NCI-H1436 treated with DMSO at 0.1 percent for 48 hours (cell line): Measurements from ENCODE around the gene WDR76.
A peak's percentile ranks its signal among the peaks of the same experiment; 100 is the strongest.
"Not testable (repeated sequence)": the region's sequence is repeated elsewhere in the genome, so short reads cannot be mapped to it uniquely, and the experiment has no call there.

Experiments
- DNase-seq: peaks from one replicate; lab custom pipeline; 2025; lab: John Stamatoyannopoulos, UW

The WDR76 gene

DNA sequence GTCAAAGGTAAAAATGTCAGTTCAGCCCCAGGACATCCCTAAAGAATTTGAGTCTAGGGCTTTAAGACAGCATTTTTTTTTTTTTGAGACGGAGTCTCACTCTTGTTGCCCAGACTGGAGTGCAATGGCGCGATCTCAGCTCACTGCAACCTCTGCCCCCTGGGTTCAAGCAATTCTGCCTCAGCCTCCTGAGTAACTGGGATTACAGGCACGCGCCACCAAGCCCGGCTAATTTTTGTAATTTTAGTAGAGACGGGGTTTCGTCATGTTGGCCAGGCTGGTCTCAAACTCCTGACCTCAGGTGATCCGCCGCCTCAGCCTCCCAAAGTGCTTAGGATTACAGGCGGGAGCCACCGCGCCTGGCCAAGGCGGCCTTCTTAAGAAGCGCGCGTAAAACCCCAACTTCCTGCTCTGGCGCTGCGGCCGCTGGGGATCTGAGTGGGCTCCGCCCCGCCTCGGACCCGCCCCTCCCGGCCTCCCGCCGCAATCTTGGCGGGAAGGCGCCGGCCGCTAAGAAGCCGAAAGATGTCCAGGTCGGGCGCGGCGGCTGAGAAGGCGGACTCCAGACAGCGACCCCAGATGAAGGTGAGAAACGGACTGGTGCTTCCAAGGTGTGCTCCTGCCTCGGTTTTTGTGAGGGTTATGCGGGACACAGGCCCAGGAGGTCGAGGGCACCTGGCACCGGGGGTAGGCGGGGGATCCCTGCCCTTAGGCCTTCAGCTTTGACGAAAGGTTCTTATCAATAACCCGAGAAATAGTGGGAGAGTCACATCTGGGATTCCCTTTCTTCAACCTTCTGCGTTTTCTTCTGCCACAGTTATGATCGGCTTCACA, at the start of gene WDR76:
Gene WDR76 (plus strand): TSS at position 495 of the 834 bp plus-strand sequence. CDS start 31 bp downstream, at position 526.
- peak; percentile 66 for DNase-seq

DNA sequence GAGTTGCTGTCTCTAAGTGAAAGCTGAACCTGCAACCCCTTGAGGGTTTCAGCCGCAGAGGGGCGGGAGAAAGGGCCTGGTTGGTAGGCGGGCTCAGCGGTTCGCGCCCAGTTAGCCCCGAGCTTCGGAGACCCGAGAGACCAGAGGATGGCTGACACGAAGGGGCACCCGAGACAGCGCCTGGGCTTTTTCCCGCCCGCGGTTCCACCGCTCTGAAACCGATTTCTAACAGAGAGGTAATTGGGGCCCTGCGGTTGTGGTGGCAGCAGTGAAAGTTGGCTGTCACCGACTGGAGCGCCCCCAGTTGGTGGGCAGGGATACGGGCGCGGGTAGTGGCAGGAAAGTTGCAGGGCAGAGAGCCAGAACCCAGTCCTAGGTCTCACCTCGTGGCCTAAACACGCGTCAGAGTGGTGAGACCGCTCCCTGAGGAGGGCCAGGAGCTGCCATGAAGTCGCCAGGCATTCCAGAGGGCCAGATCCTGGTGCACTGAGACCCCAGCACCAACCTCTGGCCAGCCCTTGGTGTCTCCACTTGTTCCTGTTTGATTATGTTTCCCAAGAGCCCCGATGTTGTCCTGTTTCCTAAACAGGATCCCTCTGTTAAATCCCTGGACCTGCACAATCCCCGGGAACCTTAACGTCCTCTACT, 49.4 kb upstream of the WDR76 start:
- peak; percentile 30 for DNase-seq

DNA sequence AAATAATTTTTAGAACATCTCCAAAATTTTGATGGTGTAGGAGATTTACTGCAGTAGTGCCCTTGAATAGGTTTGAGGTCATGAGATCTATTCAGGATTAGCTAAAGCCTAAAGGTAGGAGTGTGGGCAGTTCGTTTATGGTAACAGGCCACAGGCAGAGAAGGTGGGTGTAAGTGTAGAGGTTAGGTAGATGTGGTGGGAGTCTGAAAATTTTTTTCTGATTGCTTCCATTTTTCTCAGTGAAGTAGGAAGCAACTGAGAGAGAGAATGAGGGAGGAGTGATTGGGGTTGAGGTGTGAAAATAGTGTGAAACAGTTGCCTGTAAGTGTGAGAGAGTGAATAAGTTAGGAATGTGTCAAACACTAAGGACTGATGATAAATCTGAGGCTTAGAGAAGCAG, 47.8 kb upstream of the WDR76 start:
- DNase-seq, result no peak

DNA sequence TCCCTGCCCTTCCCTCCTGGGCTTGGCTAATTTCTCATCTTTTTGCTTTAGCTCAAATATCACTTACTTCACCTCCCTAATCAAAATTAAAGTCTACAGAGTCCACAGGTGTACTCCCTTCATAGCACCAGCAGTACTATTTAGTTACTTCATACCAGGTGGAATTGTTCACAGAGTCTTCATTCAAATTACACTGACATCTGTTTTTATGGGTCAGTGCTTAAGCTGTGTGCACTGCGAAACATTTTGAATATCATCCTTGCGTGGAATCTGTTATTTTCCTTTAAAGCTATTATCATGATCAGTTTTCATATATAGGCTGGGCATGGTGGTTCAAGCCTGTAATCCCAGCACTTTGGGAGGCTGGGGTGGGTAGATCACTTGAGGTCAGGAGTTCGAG, 37.4 kb upstream of the WDR76 start:
- no peak for DNase-seq

DNA sequence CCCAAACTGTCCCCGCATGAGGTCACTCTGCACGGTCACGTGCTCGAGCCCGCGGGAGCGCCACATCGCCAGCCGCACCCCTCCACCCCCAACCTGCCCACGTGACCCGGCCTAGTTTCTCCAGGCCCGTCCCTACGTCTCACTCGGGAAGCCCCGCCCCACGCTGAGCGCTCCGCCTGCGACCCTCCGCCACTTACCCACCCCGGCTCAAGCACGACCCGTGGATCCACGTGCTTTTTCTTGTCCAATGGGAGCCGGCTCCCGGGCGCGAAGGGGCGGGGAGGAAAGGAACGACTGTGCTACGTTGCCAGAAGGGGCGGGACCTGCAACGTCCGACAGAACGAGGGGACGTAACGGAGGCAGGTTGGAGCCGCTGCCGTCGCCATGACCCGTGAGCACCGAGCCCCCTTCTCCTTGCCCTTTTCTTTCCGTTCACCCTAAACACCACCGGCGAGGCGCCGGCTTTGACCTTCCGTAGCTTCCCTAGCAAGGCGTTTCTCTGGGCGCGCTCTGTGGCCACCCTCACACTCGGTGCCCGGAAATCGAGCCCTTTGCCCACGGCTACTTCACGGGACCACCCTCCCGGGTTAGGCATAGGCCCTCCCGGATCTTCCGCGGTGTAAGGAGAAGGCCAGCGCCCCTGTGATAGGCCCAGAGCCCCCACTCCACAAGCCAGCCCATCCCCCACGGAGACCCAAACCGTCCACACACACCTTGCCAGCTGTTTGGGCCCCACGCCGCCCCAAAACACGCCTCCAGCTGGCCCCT, 34.6 kb upstream of the WDR76 start, which contains the start of gene SERF2:
Gene SERF2 (plus strand): TSS at position 328 of the 768 bp plus-strand sequence. CDS start 57 bp downstream, at position 385.
- peak; percentile 90 for DNase-seq

DNA sequence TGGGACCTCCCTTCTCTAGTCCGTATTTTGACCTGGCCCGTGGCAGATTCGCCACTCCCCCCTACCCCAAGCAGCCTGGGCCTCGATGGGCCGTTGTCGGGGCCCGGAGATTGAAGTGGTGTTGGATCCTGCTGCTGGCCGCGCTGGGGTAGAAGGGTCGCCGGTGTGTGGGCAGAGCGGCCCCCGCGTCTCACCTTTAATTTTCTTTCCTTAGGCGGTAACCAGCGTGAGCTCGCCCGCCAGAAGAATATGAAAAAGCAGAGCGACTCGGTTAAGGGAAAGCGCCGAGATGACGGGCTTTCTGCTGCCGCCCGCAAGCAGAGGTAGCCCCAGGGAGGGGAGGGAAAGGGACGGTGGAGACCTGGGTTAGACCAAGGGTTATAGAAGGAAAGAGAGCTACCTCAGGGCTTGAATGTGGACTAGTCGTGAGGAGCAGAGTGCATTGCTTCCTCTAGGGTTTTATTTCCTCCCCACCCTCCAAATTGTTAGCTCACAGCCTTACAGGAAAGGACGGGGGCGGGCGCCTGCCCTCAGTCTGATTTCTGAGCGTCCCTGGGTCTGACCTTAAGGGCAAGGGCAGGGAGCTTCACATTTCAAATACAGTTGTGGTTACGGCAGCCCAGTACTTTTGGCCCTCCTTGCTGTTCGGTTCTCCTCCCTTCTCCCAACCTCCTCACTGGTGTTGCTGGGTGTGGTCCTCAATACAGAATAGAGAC, 33.9 kb upstream of the WDR76 start:
- DNase-seq, result no peak

DNA sequence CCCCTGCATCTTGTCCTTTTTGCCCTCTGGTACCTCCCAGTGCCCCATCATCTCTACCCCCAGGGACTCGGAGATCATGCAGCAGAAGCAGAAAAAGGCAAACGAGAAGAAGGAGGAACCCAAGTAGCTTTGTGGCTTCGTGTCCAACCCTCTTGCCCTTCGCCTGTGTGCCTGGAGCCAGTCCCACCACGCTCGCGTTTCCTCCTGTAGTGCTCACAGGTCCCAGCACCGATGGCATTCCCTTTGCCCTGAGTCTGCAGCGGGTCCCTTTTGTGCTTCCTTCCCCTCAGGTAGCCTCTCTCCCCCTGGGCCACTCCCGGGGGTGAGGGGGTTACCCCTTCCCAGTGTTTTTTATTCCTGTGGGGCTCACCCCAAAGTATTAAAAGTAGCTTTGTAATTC, 33.2 kb upstream of the WDR76 start:
- no peak for DNase-seq

DNA sequence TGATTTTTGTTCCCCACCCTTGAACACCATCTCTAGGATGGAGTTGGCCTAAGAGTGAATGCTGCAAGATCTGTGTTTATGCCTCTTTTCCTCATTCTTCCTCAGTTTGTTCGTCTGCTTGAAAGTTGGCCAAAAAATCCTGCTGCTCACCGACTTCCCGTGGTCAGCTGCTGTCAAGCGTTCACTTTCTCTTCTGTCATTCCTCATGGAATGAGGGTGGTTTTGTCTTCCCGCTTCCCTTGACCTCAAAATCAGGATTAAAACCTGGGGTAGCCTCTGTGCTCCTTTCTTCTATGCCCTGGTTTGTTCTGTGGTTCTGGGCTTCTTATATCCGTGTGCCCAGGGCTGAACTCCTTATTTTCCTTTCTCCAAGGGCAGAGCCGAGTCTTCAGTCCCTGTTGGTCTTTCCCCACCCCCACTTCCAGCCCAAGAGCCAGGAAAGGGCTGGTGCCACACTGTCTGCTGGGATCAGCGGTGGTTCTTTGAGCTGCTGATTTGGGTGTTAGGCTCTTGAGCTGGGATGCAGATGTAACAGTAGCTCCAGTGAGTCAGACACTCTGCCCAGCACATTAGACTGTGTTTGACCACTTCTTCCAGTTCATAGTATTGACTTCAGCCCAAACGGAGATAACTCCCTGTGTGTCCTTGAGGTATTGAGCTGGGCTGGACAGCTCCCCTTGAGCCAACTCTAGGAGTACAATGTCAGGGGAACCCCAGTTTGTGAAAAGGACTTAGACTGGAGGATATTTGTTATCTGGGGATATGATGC, 32.3 kb upstream of the WDR76 start:
- no peak for DNase-seq

DNA sequence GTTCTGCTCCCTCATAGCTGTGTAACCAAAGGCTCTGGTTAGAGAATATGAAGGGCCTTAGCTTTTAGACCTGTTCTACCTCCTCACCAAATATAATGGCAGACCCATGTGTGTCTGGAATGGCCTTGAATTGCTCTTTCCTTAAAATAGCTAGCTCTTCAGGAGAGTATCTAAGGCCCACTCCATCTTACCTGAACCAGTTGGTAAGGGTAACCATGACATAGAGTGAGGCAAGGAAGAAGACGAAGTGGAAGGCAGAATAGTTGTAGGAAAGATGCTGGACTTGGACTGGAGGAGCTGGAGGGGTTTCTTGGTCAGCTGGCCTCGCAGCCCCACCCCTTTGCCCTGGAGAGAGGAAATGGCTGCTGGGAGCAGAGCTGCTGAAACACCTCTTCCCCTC, 31.6 kb upstream of the WDR76 start:
- DNase-seq, result no peak

DNA sequence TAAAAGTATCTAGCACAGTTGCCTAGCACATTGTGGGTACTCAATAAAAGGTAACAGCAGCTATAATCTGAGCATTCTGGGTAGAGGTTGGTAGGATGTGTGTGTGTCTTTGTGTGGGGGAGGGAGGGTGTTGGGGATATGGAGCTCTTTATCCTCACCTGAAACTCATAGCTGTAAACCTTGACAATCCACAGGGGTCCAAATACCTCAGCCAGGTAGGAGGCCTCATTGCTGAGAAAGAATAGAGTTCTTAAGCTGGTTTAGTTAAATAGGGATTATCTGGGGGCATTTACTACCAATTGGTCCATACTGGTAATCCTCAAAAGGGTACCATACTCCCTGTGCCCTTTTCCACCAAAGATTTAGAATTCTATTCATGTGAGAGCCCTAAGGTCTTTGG, 30.8 kb upstream of the WDR76 start:
- DNase-seq, result no peak

DNA sequence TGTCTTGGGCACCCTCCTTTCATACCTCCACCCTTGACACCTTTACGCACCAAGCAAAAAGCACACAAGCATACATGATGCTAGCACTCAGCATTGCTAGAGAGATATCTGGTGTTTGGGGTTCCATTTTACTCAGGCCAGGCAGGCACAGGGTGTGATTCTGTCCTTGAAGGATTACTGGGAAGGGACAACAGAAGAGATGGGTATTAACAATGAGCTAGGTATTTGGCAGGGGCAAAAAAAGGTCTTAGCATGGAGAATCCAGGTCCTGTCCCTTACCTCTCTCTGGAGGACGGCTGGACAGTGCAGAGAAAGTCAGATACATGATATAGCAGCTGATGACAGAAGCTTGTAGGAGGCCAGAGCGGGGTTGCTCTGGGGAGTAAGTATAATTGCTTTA, 30.2 kb upstream of the WDR76 start:
- no peak for DNase-seq

DNA sequence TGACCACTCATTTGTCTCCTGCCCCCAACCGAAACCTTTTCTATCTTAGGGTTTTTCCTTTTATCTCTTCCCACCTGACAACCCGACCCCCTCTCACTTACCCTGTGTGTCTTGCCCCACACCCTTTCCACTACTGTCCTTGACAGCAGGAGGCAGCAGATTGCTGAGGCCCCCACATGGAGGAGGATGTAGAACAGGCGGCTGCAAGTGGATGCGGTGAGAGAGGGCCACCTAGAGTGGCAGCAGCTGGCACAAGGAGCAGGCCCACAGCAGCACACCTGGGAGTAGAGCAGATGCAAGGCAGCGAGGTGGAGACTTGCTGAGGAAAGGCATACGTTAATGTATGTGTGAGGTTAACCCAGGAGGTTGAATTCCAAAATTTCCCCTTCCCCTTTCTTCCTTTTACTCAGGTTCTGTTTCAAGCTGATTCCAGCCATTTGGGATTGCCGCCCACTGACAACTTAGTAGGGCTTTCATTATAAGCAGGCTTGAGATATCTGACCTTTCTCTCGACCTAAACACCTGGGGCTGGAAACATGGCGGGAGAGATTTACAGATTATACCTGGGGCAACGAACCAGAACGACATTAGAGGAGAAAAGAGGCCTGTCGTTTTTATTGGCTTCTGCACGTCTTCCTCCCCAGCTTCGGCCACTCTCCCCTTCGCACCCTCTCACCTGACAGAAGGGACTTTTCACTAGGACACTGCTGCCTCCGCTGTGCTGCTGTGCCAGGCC, 27.4 kb upstream of the WDR76 start:
- DNase-seq, result no peak

DNA sequence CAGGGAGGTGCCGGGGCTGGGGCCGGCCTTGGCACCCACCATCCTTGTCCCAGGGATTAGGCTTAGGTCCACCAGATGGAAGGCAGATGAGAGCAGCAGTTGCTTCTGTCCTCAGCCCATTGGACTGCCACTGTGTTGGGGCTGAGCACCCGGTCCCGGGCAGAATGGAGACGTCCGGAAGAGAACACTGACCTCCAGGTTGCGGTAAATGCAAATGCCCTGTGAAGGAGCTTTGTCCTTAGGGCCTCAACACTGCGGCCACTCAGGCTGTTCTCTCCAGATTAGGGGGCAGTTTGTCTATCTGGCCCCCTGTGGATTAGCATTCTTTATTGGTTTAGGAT, 26.9 kb upstream of the WDR76 start, which contains the start of gene SERINC4:
Gene SERINC4 (minus strand): TSS at position 276 of the 341 bp plus-strand sequence. CDS start 234 bp downstream, at position 42.
- DNase-seq, result no peak

DNA sequence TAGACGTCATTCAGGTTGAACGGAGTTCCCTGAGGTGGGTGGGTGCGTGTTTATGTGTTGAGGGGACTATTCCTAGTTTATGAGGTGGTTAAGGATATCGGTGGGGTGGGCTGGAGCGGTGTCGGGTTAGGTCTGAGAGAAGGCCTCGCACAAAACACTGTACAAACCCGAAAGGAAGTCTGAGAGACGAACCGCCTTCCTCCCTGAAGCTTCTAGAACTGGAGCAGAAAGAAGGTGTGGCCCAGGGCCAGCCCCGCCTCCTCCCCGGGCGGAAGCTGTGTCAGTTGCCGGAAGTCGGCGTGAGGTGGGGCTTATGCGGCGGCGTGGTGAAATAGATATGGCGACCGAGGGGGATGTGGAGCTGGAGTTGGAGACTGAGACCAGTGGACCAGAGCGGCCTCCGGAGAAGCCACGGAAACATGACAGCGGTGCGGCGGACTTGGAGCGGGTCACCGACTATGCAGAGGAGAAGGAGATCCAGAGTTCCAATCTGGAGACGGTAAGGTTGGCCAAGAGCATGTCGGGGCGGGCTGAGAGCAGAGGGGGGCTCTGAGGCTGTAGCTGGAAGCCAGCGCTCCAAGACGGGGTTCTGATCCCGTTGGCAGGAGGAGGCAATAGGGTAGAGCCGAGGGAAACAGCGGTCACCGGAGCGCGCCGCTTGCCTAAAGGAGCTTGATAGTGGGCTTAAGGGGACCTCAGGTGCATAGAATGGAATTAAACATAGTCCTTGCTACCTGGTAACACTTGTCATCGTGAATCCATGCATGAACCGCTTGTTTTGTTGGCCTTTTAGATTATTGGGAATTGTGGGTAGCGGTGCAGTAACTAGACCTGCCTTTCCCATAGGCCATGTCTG, 26.3 kb upstream of the WDR76 start, which contains the start of gene HYPK:
Gene HYPK (plus strand): TSS at position 314 of the 856 bp plus-strand sequence. CDS start 24 bp downstream, at position 338.
- DNase-seq, result peak; percentile 38

DNA sequence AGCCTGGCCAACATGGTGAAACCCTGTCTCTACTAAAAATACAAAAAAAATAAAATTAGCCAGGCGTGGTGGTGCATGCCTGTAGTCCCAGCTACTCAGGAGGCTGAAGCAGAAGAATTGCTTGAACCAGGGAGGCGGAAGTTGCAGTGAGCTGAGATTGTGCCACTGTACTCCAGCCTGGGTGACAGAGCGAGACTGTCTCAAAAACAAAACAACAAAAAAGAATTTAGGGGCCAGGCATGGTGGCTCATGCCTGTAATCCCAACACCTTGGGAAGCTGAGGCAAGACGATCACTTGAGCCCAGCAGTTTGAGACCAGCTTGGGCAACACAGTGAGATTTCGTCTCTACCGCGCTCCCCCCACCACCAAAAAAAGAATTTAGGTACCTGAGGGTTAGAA, 24.1 kb upstream of the WDR76 start:
- not testable (repeated sequence) for DNase-seq

DNA sequence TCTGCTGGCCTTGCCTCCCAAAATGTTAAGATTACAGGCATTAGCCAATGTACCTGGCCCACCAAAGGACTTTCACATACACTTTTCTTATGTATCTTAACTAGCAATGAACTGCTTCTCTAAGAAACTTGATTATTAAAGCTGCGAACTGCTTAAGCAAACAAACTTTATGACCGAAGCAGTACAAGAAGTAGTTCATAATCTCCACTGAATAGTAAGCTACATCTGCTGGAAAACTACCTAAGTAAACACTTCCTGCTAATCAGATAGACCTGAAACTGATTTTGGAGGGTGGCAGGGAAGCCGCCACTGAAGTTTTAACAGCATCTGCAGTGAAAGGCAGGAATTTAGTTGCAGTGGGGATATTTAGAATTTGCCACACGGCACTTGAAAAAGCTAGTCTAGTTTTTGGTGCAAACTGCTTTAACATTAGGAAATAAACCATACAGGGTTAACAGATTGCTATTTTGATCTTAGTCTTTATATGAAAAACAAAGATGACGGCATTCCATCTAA, 18.3 kb upstream of the WDR76 start:
- no peak for DNase-seq

DNA sequence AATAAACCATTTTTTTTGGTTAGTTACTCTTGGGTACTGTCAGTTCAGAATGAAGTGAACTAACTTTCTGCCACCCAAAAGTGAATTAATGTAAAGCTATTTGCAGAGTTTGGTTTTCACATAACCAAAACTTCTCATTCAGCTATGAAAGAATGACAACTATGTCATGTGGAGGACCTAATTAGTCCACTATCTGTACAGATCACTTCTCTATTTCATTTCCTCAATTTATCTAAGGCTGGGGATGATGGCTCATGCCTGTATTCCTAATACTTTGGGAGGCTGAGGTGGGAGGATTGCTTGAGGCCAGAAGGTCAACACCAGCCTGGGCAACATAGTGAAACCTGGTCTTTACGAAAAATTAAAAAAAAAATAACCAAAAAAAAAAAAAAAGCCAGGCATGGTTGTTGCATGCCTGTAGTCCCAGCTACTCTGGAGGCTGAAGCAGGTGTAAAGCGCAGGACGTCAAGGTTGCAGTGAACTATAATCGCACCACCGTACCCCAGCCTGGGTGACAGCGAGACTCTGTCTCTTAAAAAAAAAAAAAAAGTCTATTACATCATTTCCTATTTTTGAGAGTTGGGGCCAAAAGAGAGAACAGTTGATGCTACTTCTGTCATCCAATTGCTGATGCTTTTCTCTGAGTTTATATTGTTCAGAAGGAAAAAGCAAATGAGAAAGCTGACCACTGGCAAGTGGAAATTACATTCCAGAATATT, 17.7 kb upstream of the WDR76 start:
- no peak for DNase-seq

DNA sequence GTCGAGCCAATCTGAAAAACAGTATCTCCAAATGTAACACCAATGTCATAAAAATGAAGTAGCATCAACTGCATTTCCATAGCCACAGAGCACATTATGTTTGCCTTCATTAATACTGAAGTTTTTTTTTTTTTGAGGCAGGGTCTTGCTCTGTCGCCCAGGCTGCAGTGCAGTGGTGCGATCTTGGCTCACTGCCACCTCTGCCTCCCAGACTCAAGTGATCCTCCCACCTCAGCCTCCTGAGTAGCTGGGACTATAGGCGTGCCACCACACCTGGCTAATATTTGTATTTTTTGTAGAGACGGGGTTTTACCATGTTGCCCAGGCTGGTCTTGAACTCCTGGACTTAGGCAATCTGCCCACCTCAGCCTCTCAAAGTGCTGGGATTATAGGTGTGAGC, 11.7 kb upstream of the WDR76 start:
- DNase-seq, result not testable (repeated sequence)
